Measurements from ENCODE around the gene SEPTIN7.

DNA sequence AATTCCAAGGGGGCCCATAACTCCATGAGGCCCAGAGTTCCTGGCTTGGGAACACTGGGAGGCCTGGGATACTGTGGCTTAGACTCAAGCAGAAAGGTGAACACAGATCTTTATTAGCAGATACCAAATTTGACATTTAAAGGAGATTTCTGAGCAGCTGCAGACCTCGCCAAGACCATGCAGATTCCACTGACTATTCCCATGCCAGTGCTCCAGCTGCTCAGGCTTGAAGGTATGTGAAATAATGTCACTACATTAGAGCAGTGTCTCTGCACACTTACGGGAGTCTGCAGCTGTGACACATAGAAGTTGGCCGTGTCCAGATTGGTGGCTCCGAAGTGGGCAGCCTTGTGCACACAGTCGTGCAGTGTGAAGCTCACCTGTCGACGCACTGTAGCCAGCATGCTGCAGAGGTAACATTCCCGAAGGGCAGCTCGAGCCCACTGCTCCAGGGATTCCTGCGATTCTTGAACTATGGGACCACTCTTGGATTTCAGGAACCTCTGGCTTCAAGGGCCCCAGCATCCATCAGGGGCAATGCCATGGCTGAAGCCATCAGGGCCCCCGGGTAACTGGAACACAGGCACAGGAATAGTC lies 46.1 kb downstream of the SEPTIN7 start:
- TF ChIP-seq, protein P1, sequence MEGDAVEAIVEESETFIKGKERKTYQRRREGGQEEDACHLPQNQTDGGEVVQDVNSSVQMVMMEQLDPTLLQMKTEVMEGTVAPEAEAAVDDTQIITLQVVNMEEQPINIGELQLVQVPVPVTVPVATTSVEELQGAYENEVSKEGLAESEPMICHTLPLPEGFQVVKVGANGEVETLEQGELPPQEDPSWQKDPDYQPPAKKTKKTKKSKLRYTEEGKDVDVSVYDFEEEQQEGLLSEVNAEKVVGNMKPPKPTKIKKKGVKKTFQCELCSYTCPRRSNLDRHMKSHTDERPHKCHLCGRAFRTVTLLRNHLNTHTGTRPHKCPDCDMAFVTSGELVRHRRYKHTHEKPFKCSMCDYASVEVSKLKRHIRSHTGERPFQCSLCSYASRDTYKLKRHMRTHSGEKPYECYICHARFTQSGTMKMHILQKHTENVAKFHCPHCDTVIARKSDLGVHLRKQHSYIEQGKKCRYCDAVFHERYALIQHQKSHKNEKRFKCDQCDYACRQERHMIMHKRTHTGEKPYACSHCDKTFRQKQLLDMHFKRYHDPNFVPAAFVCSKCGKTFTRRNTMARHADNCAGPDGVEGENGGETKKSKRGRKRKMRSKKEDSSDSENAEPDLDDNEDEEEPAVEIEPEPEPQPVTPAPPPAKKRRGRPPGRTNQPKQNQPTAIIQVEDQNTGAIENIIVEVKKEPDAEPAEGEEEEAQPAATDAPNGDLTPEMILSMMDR (IDR thresholded peaks at IDR 0.05): no peak
- no peak for TF ChIP-seq POLR2A (IDR thresholded peaks at IDR 0.05)
